Endometrial microvascular endothelial cells (primary cell): ENCODE results near the gene RCAN2. TPM values are rescaled to one million over a fixed set of nuclear protein-coding genes. Genes with fewer than 3 reads are reported as not detected.
"Not testable (repeated sequence)": the region's sequence is repeated elsewhere in the genome, so short reads cannot be mapped to it uniquely, and the experiment has no call there.

Experiments
- in situ Hi-C: cut with HindIII; loops from 2 replicates; pipeline ENCODE4 v1.10.0; 2017; ENCODE audit warnings: low sequenced_read_pairs, low pct_unique_long_range_greater_than_20kb; ENCODE audit errors: inconsistent ontology term
- total RNA-seq: library from RNA; depleted of rRNA; stranded (reverse); fragments of >200 nt; gene quantifications from one replicate; pipeline ENCODE4 v1.2.3, GENCODE V29; 2015; ENCODE audit errors: inconsistent ontology term

RCAN2 gene
- total RNA-seq, 1 donor from 2014 or later: 1.4 TPM

DNA sequence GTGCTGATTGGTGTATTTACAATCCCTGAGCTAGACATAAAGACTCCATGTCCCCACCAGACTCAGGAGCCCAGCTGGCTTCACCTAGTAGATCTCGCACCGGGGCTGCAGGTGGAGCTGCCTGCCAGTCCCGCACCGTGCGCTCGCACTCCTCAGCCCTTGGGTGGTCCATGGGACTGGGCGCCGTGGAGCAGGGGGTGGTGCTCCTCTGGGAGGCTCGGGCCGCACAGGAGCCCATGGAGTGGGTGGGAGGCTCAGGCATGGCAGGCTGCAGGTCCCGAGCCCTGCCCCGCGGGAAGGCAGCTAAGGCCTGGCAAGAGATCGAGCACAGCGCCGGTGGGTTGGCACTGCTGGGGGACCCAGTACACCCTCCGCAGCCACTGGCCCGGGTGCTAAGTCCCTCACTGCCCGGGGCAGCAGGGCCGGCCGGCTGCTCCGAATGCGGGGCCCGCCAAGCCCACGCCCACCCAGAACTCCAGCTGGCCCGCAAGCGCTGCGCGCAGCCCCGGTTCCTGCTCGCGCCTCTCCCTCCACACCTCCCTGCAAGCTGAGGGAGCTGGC lies 85.5 kb downstream of the RCAN2 start:
- in situ Hi-C loops: not testable (repeated sequence)

DNA sequence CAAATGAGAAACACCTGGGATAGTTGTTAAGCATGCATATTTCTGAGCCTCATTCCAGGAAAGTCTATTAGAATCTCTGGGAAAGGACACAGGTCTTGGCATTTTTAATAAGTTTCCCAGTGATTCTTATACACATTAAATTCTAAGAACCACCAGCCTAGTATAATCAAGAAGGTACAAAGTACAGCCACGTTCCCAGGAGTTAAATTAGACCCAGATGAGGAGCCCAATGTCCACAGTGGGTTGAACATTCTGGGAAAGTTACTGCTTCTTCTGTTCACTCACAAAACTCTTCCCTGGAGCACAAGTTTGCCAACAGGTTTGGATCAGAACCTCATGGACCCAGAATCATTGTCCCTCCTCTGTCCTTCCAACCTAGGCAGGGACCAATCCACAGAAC lies 90.4 kb downstream of the RCAN2 start:
- in situ Hi-C loops: no loop called here

GRCh38 chr6:46395530-46395929 lies 95.7 kb downstream of the RCAN2 start:
- in situ Hi-C loops: no loop called here

- in situ Hi-C loops: no loop called here
Observed at GRCh38 chr6:46393940-46394337, 97.3 kb downstream of the RCAN2 start.

DNA sequence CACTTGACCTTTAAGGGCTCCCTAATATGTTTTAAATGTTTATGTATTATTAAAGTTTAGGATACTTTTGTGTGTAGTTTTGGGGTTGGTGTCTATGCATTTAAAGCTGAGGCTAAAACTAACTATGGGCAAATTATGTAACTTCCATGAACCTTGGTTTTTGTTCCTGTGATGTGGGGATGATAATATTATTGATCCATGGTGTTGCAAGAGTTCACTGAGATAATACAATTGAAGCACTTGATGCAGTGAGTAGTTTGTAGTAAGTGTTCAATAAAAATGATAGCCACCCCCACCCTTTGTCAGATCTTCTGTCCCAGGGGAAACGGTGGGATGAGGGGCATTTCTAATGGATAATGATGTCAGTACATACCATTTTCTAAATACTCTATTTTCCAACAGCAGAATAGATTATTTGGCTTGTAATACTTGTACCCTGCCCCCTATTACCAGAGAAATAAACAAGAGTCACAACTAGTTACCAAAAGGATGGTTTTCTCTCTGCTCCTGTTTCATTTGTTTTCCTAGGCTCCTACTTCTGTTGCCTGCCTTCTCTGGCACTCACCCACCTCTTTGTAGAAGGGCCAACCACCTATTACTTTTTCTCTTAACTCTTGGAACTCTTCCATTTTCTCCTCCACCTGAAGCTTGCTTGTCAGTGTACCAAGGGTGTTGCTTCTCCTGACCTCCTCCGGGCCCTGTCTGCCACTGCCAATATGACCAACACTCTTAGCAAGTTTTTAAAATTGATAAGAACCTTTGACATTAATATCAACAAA lies 97.9 kb downstream of the RCAN2 start:
- in situ Hi-C loops: no loop called here

DNA sequence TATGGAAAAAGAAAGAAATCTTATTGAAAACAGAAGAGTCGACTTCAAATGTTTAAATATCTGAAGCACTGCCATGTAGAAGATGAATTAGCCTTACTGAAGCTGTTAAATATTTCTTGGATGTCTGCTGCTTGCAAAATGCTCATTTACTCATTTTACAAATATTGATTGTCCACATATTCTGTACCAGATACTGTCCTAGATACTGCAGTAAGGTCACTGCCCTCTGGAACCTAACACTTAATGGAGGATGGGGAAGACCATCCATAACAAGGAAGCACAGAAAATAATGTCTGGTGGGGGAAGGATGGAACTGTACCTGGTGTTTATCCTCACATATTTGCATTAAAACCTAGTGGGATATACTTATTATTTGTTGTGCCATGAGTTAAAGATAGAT lies 99.0 kb downstream of the RCAN2 start:
- in situ Hi-C loops: no loop called here

DNA sequence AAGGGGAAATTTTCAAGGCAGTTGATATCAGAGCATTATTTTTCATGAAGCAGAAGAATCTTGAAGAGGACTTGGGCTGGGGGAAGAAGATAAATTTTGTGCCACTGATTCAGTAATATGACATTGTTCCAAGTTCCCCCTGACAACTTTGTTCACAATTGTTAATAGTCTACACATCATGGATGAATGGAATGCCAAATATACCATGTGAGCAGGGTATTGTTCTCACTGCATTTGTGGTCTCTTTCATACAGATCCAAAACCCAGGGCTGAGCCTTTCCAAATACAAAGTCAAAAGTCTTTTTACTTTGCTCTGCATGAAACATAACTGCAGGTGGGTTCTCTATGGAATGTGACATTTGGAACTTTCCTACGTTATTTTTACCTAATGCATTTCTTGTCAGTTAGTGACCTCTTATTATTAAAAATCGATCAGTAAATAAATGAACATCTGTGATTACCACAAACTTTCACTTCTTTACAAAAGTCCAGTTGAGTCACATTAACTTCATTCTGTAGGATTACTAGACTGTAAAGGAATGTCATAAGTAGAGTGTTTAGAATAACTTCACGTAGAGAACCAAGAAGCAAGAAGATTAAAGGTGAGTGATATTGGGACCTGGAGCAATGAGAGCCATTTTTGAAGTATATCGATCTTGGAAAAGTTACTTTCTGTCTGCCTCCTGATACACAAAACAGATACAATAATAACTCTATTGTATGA lies 100.9 kb downstream of the RCAN2 start:
- in situ Hi-C loops: no loop called here

DNA sequence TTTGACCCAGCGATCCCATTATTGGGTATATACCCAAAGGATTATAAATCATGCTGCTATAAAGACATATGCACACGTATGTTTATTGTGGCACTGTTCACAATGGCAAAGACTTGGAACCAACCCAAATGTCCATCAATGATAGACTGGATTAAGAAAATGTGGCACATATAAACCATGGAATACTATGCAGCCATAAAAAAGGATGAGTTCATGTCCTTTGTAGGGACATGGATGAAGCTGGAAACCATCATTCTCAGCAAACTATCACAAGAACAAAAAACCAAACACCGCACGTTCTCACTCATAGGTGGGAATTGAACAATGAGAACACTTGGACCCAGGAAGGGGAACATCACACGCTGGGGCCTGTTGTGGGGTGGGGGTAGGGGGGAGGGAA lies 103.5 kb downstream of the RCAN2 start:
- in situ Hi-C loops: not testable (repeated sequence)

- in situ Hi-C loops: no loop called here
Observed at GRCh38 chr6:46381579-46381978, 109.7 kb downstream of the RCAN2 start.

DNA sequence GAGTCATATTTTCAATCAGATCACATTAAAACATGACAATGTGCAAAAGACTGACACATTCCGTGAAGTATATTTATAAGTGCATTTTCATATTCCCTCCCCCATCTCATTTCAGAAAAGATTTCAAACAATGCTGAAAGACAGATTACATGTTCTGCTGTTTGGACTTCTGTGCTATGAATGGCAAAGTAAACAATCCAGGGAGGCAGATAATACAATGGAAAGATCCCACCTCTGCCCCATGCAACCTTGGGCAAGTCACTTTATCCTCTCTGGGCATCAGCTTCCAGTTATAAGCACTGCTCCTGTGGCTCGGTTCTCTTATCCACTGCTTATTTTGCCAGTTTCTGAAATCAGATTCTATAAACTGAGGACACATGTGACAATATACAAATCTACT lies 110.2 kb downstream of the RCAN2 start:
- in situ Hi-C loops: no loop called here

DNA sequence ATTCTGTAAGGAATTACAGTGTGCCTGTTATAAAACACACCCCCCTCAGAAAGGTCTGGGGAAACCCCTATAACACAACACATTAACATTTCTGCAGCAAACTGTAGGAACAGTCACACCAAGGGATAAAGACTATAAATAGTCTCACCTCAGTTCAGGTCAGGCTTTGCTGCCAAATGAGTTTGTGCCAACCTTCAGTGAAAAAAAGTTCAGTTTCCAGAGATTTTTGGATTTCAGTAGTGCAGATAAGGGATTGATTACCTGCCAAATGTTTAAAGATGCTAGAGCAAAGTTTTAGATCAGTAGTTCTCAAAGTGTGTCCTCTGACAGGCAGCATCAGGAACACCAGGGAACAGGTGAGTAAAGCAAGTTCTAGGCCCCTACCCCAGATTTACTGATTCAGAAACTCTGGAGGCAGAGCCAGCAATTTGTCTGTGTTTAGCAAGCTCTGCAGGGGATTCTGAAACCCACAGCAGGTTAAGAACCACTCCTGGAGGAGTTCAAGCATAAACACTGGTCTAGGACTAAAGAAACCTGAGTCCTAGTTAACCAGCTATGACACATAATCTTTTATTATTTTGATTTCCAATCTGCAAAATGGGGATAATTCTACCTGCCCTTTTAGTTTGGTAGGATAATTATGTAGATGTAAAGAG lies 111.0 kb downstream of the RCAN2 start:
- in situ Hi-C loops: no loop called here

- in situ Hi-C loops: no loop called here
Observed at GRCh38 chr6:46378882-46379416, 112.3 kb downstream of the RCAN2 start.

- in situ Hi-C loops: no loop called here
Observed at GRCh38 chr6:46378161-46378881, 112.9 kb downstream of the RCAN2 start.

- in situ Hi-C loops: no loop called here
Observed at GRCh38 chr6:46377209-46377608, 114.0 kb downstream of the RCAN2 start.

- in situ Hi-C loops: no loop called here
Observed at GRCh38 chr6:46376562-46377061, 114.6 kb downstream of the RCAN2 start.

DNA sequence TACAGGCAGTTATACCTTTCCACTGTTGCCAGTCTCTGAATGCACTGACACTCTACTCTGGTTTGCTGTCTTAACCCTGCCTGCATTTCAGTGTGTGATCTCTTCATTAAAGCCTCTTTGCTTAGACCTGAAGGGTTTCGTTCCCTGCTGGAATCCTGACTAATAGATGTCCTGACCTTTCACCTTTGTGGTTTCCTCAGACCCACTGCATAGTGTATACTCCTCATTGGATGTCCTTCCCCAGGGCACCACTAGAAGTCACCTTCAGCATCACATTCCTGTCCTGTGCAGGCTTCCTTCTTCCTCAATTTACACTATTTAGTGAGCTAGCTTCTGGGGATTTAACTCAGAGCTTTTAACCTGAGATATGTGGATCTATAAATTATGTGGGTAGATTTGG lies 120.6 kb downstream of the RCAN2 start:
- in situ Hi-C loops: no loop called here

DNA sequence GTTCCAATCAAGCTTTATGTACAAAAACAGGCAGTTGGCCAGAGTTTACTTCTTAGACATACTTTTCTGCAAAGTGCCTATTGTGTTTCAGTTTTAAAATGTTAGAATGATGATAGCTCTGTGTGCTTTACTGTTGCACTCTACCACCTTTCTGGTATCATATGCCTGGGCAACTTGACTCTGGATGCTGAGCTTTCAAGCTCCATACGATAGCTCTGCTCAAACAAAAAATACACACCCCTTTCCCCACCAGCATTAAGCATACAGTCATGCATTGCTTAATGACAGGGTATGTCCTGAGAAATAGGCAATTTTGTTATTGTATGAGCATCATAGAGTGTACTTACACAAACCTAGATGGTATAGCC lies 123.1 kb downstream of the RCAN2 start:
- in situ Hi-C loops: no loop called here

DNA sequence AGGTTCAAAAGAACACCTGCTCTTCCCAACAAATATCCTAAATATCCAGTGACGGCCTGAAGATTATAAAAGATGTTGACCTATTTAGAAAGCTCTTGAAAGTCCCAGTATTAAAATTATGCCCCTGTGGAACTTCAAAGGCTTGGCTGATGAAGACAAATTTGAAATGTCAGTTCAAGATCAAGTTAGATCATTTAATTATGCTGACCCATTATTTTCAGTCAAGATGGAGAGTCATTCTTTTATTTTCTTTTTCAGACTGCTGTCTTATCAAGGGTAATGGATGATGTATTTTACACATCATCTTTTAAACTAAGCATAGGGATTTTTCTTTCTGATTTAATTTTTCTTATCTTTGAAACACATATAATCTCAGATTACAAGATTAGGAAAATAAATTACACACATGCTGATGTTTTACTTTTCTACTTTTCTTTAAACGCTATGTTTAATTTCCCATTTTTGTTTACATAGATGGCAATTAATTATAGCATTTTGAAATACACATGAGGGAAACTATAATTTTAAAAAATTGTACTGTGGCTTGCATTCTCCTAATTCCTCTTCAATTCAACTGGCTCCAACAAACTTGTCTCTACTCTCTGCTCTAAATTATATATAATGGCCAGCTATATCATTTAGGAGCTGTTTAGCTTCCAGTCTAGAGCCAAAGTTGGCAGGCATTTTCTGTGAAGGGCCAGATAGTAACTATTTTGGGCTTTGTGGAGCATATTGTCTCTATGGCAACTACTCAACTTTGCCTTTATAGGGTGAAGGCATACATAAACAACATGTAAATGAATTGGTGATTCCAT lies 123.7 kb downstream of the RCAN2 start:
- in situ Hi-C loops: no loop called here
